GM21786 (cell line): Measurements from ENCODE around the gene PTPRD.
"Not testable (repeated sequence)": the region's sequence is repeated elsewhere in the genome, so short reads cannot be mapped to it uniquely, and the experiment has no call there.

Source experiments
- ATAC-seq: cut with Tn5 transposase; IDR thresholded peaks from one replicate; pipeline ENCODE4 v1.9.1; 2021; ENCODE audit not compliant: unreplicated experiment

Gene PTPRD

DNA sequence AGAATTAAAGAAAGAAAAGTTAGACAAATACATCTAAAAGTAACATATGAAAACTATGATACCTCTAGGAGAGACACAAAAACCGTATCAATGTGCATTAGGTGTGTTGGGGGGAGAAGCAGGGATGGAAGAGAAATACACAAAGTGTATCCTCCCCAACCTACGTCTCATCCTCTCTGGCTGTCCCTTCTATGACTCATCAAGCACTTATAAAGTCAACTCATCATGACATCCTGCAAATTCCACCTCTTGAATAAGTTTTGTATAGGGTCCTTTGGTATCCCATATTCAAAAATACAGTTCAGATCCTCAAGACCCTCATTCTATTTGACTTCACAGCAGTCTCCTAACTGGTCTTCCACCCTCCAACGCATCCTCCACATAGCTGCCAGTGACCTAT is 1895.7 kb downstream of the PTPRD start:
- no peak for ATAC-seq

DNA sequence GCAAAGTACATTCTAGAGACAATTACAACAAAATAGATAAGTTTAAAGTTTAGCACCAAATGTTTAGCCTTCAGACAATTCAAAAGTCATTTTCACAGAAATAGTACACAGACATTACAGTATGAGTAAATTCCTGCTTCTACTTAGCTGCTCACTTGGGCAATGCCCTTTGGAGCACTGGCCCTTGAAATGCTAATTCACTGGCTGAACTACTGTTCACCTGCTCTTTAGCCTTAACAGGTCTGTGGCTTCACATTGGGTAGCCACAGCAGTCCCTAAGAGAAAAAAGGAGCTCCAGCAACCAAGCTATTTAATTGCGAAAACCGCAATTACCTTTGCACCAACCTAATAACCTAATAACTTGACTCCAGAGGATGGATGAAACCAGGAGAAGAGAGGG is 1897.0 kb downstream of the PTPRD start:
- ATAC-seq: no peak

DNA sequence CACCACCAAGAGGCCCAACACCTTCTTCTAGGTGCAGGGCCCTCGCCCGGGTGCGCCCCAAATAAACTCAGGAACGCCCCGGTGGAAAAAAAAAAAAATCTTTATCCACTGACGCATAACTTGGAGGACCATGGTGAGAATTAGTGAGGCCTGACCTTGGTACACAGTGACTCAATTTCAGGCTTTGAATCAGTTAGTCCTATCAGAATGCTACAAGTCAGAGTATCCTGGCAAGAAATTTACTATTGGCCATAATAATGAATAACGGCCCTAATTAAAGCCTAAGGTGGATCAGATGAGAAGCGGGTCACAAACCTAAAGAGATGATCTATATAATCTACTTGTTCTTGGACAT is 1899.0 kb downstream of the PTPRD start:
- no peak for ATAC-seq

DNA sequence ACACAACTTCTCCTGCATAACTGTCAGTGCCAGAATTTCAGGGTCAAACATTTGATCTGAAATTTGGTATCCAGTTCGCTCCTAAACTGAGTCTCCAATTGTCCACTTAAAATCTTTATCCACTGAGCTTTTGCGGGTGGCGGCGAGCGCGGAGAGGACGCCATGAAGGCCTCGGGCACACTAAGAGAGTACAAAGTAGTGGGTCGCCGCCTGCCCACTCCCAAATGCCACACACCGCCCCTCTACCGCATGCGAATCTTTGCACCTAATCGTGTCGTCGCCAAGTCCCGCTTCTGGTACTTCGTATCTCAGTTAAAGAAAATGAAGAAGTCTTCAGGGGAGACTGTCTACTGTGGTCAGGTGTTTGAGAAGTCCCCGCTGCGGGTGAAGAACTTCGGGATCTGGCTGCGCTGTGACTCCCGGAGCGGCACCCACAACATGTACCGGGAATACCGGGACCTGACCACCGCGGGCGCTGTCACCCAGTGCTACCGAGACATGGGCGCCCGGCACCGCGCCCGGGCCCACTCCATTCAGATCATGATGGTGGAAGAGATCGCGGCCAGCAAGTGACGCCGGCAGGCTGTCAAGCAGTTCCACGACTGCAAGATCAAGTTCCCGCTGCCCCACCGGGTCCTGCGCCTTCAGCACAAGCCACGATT is 1899.5 kb downstream of the PTPRD start:
- ATAC-seq: no peak

DNA sequence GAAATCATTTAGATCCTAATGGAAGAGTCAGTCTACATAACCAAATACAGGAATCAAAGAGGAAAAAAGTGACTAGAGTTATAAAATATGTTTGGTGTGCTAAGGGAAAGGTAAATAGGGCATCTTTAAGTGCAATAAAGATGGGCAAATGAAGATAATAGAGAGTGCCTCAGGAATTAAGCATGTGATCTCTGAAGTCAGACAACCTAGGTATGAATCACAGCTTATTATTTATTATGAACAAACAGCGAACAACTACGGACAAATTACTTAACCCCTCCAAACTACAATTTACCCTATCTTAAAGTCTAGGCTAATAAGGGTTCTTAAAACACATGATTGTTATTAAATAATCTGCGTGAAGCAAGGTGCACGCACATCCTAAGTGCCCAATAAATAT is 1903.1 kb downstream of the PTPRD start:
- ATAC-seq: no peak

DNA sequence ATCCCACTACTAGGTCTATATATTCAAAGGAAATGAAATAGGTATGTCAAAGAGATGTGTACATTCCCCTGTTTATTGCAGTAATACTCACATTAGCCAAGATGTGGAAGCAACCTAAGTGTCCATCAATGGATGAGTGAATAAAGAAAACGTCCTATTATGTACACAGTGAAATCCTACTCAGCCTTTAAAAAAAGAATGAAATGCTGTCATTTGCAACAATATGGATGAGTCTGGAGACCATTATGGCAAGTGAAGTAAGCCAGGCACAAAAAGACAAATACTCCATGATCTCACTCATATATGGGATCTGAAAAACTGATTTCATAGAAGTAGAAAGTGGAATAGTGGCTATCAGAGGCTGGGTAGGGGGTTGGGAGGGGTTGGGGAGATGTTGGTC is 1904.1 kb downstream of the PTPRD start:
- ATAC-seq: no peak

DNA sequence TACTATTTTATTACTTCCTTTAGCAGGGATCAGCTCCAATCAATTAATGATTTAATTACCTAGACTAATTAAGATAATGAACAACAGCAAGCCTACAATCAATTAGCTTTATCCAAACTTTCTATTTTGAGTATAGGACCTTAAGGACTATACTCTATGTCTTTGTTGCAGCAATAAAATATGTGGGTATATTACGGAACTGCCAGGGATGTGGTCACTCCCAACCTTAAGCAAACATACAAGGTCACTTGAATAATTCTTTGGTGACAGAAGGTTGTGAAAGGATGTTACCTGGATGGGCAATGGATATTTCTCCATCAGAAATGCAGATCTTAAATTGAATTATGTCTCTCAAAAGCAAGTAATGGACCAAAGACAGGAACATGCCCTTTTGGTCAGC is 1905.8 kb downstream of the PTPRD start:
- ATAC-seq: no peak

DNA sequence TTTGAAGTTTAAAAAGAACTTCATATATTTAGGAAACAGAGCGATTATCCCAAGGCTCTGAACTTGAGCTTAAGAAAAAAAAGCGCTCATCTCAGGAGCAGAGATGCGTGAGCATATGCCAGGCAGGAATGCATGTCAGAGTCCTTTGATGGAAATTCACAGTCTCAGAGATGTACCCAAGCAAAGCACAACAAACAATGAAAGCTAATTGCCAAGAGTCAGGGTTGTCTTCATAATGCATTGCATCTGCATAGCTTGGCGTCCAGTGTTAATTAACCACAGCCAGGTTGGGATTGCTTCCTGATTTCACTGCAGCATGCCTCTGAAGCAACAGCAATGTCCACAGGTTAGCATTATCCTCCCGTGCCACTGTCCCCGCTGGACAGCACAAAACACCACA is 1906.3 kb downstream of the PTPRD start:
- ATAC-seq: no peak

DNA sequence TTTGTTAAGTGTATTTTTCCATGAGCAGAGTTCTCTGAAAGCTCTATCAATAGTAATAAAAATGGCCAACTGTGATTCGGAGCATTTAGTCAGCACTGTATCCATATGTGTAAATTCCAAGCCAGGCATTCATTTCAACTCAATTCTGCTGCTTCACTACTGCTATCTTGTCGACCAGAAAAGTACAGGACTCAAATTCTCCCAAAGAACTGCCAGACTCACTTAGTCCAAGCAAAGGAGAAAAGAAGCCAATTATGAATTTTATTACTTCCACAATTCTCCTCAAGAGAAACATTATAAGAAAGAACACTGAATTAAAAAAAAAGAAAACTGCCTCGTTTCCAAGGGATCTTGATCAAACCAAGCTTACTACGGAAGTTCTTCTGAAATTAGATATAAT is 1906.9 kb downstream of the PTPRD start:
- no peak for ATAC-seq

DNA sequence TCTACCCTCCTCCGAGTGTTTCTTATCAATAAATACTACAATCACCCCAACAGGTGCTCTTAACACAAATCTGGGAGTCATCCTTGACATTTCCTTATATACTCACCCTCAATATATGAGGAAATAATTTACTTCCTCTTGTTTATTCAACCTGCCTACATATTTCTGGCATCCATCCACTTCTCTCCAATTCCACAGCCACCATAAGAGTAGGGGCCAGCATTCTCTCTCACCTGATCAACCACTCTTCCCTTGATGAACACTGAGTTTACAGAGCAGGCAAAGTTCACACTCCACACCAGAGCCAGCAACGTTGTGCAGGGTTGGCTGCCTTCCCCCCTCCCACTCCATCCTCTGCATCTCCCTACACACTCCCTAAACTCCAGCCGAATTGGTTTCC is 1908.9 kb downstream of the PTPRD start:
- ATAC-seq: no peak

DNA sequence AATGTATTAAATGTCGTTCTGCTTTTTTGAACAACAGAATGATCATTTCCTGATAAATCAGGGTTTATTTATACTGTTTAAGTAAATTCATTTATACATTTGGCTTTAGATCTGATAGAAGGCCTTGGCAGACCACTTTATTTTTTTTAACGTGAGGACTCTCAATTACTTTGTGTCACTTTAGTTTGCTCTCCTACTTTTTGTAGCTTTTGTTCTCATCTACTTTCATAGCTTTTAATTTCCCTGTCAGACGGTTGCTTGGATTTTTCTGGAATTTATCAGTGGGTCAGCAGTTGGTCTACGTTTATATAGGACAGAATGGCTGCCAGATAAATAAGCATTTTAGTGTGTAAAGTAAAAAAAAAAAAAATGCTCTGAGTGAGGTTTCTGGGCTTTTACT is 1910.9 kb downstream of the PTPRD start:
- no peak for ATAC-seq

DNA sequence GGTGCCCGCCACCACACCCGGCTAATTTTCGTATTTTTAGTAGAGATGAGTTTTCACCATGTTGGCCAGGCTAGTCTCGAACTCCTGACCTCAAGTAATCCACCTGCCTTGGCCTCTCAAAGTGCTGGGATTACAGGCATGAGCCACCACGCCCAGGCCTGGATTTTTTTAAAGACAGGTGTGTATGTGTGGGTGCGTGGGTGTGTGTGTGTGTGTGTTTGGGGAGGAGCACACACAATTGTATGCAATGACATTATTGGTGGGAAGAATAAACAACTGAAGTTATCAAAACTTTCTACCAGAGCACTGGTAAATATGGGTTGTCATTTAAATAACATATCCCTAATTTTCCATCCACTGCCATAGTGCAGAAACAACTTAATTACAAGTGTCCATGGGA is 1915.2 kb downstream of the PTPRD start:
- not testable (repeated sequence) for ATAC-seq

DNA sequence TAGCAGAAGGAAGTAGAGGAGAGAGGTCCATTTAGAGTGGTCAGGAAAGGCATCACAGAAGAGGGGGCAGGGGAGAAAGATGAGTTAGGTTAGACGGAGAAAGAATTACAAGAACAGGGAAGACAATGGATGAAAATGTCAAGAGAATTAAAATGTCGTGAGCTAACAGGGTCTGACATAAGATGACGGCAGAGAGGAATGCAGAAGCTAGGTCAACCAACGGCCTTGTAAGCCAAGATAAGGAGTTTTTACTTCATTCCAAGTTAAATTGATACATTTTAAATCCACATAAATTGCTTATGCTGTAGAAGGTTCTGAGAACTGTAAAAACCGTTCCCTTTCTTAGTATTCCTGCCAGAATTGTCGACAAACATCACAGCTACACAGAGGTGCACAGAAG is 1916.3 kb downstream of the PTPRD start:
- no peak for ATAC-seq

DNA sequence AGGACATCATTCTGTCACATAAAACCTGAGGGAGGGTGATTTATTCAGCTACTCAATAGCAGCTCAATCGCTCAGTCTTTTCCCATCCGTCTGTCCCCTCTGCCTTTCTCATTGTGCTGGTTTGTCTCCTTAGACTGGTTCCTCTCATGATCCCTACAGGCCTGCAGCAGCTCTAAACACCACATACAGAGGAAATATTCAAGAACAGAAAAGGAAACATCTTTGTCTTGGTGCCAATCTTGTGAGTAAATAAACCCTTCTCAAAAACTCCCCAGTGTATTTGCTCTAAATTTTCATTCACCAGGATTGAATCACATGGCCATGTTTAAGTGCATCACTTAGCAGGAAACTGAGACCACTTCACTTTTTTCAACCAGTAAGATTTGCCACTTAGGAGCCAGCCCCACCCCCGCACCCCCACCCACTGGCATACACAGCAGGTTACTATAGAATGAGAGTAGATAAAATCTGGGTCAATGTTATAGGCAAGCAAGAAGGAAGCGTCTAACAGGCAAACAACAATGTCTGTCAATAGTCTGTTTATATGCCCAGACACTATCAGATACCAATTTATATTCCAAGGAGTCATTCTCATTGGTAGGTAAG is 1917.7 kb downstream of the PTPRD start:
- no peak for ATAC-seq

DNA sequence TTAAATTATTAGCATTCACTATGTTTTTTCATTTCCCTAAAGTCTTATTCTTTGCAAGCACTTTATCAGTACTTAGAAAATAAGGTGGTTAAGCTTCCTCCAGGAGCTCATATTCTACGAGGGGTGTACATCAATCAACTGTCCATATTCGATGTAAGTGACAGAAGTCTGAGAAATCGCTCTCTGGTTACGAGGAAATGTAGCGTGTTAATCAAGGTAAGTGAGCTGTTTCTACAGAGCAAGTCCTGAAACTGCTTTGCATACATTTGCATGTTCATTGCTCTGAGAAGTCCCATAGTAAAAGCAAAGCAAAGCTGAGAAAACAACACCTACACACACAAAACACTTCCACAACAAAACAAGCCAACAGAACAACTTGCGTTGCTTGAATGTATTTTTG is 1919.3 kb downstream of the PTPRD start:
- no peak for ATAC-seq

DNA sequence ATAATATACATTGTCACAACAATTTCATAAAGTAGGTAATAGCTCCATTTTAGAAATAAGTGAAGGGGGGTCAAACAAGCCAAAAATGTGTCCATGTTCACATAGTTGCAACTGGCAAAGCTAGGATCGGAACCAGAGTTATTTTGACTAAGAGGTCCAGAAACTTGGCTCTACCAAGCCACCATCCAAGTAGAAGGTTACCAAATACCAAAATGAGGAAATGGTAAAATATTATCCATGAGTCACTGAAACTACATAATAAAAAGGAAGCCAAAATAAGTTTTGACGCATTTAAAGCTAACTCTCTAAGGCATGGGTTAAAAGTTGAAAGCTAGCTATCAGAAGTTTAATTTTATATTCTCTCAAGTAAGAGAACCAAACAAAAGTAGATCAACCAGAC is 1926.3 kb downstream of the PTPRD start:
- ATAC-seq: no peak

DNA sequence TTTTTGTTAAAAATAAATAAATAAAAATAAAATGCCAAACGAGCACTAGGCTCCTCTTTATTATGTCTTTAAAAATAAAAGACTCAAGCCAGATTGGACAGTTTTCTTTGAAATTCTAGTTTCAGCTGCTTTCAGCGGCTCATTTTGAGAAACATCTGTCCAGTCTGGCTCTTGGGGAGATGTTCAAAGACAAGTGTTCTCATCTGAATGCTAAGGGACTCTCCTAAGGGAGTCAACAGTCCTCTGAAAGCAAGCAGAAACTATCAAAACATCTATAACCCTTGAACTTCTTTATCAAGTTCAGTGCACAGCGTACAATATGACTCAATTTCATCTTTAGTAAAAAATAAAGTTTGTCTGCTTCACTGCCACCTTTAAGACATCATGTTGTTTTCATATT is 1927.0 kb downstream of the PTPRD start:
- no peak for ATAC-seq

DNA sequence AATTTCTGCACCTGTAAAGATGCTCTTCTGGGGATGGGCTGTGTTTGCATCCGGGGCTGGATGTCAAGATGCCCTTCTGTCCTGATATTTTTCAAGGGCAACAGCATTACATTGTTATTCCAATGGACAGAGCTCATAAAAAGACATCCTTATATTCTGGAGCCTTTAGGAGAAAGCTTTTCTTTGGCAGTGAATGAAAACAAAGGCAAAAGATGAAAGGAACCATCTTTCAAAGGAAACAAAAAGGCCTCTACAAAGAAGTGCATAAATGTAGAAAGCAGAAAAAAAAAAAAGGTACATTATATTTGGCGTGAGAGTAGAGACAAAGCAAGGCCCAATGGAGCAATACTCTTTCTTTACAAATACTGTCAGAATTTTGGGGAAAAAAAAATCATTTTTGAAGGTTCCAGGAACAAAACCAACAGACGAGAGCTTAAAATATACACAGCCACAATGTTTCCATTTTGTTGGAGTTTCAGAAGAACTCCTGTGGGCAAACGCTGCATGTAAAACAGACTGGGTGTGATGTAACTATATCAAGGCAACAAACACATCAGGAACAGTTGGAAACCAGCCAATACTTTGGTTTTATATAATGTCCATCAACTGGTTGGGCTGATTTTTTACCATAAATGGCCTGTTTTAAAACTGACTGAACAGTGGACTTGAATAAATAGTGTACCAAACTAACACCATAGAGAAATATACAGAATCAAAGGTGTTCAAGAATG is 1927.7 kb downstream of the PTPRD start:
- no peak for ATAC-seq

DNA sequence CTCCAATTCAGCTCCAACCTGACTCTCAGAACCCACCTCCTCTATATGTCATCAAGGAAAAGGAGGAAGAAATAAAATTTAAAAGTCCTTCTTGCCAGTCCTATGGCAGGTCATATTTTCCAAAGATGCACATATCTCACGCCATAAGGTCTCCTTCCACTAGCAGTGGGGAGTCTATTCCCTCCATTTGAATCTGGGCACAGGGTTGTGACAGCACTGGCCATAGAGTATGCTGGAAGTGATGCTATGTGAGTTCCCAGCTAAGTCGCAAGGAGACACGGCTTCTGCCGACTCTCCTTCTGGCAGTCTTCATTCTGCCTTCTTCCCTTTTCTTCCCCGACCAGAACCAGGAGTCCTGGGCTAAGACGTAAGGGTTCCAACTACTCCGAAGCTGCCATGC is 1929.3 kb downstream of the PTPRD start:
- ATAC-seq: no peak

DNA sequence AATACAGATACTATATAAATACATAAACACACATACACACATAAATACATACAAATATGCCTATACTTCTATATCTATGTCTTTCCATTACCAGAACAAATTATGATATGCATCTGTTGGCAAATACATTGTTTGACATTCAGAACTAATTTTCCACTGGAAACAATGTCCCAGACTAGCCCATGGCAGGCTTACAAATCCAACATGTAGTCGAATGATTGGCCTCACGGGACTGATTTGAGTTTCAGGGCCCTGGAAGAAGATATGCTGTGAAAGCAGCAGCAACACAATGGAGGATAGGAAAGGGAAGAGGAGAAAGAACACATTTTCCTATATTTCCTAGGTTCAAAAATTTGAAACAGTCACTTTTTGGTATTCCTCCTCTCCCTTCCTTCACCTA is 1932.1 kb downstream of the PTPRD start:
- ATAC-seq: no peak

DNA sequence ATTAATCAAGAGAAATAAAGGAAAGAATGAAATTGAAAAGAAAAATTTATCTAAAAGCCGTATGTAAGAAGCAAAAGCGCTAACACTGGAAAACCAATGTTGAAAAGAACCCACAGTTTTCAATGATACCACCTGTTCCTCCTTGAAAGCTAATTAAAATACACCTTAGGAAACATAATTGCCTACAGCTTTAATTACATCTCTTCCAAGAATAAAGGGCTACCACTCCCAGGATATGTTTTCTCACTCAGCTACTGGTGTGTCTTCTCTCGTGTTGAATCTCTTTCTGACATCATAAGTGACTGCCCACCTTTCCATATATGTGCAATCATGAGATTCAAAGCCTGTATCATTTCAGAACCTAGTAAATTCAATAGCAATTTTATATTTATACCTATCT is 1932.6 kb downstream of the PTPRD start:
- no peak for ATAC-seq

DNA sequence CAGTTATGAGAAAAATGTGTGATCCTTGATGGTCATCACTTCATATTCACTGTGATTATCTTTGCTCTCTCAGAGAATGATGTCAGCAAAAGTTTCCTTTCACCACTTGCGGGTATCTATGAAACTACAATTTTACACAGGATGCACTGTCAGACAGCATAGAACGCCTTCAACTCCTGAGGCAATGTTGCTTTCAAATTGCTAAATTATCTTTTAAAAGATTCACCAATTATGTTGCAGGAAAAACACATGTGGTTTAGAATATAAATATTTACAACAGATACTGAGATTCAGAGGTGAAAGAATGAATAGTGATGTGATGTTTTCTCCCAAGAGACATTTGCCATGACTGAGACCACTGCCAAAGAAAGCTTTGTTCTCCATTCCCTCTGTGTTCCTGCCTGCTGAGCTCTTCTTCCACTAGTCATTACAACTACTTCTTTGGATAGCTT is 1933.4 kb downstream of the PTPRD start:
- no peak for ATAC-seq

DNA sequence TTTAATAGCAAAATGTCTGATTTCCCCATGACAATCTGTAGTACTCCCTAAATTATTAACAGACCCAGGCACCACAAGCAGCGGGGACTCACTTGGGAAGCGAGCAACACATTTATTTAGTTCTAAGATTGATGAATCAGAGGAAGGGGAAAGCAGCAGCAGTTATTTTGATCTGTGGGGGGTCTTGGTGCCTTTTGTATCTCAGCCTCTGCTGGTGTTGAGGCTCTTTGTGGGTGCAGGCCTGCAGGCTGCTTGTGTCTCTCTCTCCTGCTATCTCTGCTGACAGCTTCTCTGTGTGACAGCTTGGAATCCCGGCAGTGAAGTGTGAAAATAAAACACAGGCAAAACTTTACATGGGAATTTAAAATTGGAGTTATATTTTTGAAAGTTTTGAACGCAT is 1935.1 kb downstream of the PTPRD start:
- ATAC-seq: no peak
